H7 (cell line): ENCODE measurements around the gene ASPM. TPM values are rescaled to one million over a fixed set of nuclear protein-coding genes. Genes with fewer than 3 reads are reported as not detected.
"Not testable (repeated sequence)": the region's sequence is repeated elsewhere in the genome, so short reads cannot be mapped to it uniquely, and the experiment has no call there.

Experiments
- DNase-seq: peaks from one replicate; pipeline ENCODE4 v3.0.0; 2012
- H3K27me3 ChIP-seq: 2 replicates; pipeline ENCODE4 v1.6.0; 2011; ENCODE audit warnings: mild to moderate bottlenecking, low read length; ENCODE audit not compliant: control insufficient read depth, insufficient read depth
- H3K36me3 ChIP-seq: replicated peaks from 2 replicates; pipeline ENCODE4 v1.5.1; 2011; ENCODE audit warnings: low read length; ENCODE audit not compliant: control insufficient read depth, insufficient read depth
- H3K4me3 ChIP-seq: 2 replicates; pipeline ENCODE4 v1.5.1; 2011; ENCODE audit warnings: low read depth, mild to moderate bottlenecking, control low read depth, low read length, moderate library complexity; ENCODE audit not compliant: insufficient read depth
- total RNA-seq: library from RNA; depleted of rRNA; stranded (reverse); fragments of >200 nt; shearing (Covaris generic); gene quantifications from 2 replicates; pipeline ENCODE4 v1.2.3, GENCODE V29; 2014

ASPM gene
- total RNA-seq, 1 experiment from 2014 or later: 48.3 TPM

DNA sequence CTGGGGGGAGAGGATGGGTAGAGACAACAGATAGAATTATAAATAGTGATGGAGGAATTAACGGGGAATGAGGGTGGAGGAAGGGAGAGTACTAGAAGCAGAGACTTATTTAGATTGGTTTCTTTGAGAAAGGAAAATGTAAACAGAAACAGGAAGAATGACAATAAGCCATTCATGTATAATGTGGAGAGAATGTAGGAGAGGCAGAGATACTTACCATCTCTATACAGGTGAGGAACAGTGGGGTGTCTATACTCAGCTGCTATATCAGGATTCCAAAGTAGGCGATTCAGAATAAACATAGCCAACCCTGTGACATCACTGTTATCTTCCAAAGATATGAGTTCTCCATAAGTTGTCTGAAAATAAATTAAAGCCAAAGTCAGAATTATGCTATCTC is 16.8 kb downstream of the ASPM start:
- H3K4me3 ChIP-seq: no peak overlapping the region

DNA sequence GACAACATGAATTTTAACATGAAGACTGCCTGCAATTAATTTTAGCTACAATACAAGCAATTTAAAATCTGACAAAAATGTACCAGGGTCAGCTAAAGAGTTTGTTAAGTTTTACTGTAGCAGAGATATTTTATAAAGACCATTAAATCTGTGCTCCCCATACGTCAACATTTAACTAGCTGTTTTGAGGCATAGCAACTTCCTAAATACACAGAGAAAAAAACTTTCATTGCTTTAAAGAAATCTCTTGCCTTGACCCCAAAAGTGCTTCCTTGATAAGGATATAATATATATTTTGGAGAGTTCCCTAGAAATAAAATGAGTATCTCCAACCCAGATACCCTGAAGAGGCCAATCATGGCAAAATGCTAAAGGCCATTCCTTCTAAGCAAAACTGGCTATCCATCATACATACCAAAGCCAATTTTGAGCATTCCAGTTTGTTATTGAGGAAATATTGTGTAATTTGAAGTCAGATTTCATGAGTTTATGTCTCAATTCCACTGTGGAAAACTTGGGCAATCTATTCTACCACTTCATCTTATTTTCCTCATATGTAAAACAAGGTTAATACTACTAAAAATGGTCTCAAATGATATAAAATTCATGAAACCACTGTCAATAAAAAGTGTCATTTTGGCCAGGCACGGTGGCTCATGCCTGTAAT is 19.1 kb downstream of the ASPM start:
- Histone ChIP-seq H3K27me3 (no peaks in the 10 kb centered on the region), H3K36me3 (peaks cover 11% of the 10 kb centered on the region), H3K4me3 (no peak overlapping the region)
- no peak for DNase-seq

More for the DNA sequence above, 16.8 kb downstream of the ASPM start:
- Histone ChIP-seq H3K27me3 (no peaks in the 10 kb centered on the region), H3K36me3 (peaks cover 11% of the 10 kb centered on the region)
- DNase-seq: peak; percentile 13

DNA sequence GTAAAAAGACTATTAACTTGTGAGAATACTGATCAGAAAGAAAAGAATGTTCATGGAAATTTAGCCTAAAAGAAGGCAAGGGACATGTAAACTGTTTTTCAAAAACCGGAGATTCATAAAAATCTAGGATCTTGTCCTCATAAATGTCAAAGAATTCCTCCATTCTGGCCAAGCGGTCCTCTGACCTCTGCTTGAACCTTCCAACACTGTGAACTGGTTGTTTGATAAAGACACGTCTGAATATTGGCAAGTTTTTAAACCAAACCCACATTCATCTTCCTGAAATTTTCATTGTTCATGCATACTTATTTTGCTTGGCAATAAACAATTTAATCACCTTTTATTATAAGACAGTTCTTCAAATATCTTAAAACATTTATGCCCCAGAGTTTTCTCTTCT is 19.8 kb downstream of the ASPM start:
- no peak overlapping the region for H3K4me3 ChIP-seq
- no peak for DNase-seq
- H3K36me3 ChIP-seq: peaks cover 11% of the 10 kb centered on the region
- H3K27me3 ChIP-seq: no peaks in the 10 kb centered on the region

DNA sequence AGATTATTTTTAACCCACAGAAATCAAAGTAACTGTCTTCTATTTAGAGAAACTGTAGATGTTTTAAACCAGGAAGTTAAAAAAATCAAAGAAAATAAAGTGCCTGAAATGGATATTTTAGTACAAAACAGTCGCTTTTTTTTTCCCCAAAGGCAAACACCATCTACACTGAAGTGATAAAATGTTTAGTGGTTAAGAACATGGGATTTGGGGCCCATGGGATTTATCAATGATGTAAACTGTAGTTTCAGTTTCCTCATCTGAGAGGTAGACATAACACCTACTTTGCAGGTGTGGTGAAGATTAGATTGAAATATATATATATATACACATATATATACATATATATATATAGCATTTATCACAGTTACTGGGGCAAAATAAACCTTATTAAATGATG is 22.1 kb downstream of the ASPM start:
- Histone ChIP-seq H3K27me3 (no peaks in the 10 kb centered on the region), H3K4me3 (no peak overlapping the region), H3K36me3 (peaks cover 8% of the 10 kb centered on the region)
- no peak for DNase-seq

DNA sequence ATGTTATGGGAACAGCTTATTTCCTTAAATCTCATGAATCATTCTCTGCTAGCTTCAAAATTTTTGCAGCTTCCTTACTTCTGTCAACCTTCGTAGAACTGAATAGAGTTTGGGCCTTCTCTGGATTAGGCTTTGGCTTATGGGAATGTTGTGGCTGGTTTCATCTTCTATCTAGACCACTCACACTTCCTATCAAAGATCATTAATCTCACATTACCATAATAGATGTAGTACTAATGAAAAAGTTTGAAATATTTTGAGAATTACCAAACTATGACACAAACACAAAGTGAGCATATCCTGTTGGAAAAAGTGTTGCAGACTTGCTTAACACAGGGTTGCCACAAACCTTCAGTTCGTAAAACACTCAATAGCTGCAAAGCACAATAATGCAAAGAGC is 30.3 kb downstream of the ASPM start:
- no peak overlapping the region for H3K4me3 ChIP-seq
- peaks cover 7% of the 10 kb centered on the region for H3K36me3 ChIP-seq

DNA sequence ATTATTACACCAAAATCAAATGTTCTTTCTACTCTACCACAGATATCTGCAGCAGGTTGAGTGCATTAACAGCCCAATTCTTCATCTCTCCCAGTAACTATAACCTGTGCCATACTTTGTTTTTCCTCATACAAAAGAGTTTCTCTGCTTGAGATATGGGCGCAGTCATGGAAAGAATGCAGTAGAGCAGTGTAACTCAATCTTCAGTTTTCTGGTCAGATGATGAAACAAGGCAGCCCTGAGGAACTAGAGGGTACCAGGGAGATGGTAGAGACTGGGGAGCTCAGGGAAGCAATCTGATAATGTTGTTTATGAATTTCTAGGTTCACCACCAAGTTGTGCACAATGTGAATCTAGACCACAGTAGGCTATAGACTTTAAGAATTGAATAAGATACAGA is 39.6 kb downstream of the ASPM start:
- no peak for DNase-seq
- H3K36me3 ChIP-seq: peaks cover 3% of the 10 kb centered on the region; the same call in 1 of the 2 replicates
- no peak overlapping the region for H3K4me3 ChIP-seq
- H3K27me3 ChIP-seq: no peaks in the 10 kb centered on the region

More for the DNA sequence above, 30.3 kb downstream of the ASPM start:
- no peak for DNase-seq
- no peaks in the 10 kb centered on the region for H3K27me3 ChIP-seq

DNA sequence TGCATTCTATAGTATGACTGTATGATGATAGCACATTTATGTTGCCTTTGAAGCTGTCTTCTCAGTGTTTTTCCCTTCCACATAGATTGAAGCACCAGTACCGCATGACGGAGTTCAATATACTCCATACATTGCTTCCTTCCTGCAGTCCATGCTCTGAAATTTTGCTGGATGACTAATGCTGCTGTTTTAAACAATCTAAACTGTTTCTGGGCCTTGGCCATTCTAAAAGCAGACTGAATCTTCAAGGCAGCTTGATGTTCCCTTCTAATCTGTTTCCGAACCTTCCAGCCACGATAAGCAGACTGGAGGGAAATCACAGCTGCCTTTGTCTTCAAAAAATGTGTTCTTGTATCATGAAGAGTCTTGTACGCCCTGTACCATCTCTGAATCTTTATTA is 43.2 kb downstream of the ASPM start:
- DNase-seq: no peak

DNA sequence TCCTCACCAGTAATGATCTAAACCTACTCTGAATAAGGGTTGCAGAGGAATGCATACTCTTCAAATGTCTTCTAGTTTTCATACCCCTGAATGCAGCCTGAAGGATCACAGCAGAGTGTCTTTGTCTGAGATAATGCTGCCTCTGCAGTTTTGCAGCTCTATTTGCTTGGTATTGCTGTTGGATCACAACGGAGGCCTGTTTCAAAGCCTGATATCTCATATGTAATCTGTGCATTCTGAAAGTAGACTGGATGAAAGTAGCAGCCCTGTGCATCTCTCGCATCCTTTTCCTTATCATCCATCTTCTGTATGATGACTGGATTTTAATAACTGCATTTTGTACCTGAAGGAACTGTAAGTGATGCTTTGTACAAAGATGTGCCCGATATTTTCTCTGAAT is 44.5 kb downstream of the ASPM start:
- no peak for DNase-seq
- H3K4me3 ChIP-seq: no peak overlapping the region
- no peaks in the 10 kb centered on the region for H3K27me3 ChIP-seq
- H3K36me3 ChIP-seq: peaks cover 3% of the 10 kb centered on the region; the same call in 1 of the 2 replicates

More for the DNA sequence above, 43.2 kb downstream of the ASPM start:
- Histone ChIP-seq H3K36me3 (peaks cover 3% of the 10 kb centered on the region; the same call in 1 of the 2 replicates), H3K27me3 (no peaks in the 10 kb centered on the region), H3K4me3 (no peak overlapping the region)

DNA sequence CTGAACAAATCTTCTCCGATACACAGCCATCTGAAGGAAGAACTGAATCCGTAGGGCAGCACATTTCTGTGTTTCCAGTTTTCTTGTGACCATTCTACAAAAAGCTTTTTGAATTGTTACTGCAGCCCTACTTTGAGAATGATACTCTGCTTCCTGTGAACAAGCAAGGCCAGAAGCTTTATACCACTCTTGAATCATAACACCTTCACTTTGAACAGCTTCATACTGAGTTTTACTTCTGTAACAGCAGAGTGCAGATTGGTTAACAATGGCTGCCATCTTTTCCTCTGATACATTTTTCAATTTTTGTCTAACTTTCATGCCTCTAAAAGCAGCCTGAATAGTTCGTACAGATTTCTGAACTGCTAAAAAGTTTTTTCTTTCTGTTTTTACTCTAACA is 45.8 kb downstream of the ASPM start:
- Histone ChIP-seq H3K27me3 (no peaks in the 10 kb centered on the region), H3K4me3 (no peak overlapping the region), H3K36me3 (peaks cover 3% of the 10 kb centered on the region; the same call in 1 of the 2 replicates)
- DNase-seq: no peak

DNA sequence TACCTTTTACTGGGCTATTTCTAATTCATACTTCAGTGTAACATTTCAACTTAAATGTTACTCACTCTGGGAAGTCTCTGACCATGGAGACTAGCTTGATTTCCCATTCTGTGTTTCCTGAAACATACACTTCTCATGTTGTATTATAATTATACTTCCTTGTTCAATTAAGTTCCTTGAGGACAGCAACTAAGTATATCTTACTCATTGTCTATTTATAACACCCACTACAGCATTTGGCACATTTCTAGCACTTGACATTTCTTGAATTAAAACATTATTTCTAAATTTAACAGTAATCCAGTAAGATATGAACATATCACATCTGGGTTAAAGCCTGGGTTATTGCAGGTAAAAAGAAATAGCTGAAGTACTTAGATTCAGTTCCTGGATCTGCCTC is 47.0 kb downstream of the ASPM start:
- Histone ChIP-seq H3K36me3 (peaks cover 3% of the 10 kb centered on the region; the same call in 1 of the 2 replicates), H3K27me3 (no peaks in the 10 kb centered on the region), H3K4me3 (no peak overlapping the region)
- DNase-seq: no peak

DNA sequence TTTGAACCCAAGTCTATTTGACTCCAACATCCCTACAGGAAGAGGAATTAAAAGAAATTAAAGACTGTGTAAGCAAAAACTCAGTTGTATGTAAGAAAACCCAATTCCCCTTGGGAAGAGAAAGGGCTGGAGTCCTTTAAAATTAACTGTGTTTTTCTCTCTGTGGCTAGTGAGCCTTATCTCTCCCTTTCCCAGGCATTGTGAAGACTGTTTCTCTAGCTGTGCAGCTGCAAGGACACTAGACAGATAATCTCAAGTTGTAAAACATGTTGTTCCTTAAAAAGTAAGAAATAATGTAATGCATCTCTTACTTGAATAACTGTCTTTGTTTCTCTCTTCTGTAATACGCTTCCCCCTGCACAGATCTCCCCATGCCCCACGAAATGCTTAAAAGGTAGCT is 49.5 kb downstream of the ASPM start:
- not testable (repeated sequence) for DNase-seq, H3K27me3 ChIP-seq, H3K36me3 ChIP-seq, H3K4me3 ChIP-seq

DNA sequence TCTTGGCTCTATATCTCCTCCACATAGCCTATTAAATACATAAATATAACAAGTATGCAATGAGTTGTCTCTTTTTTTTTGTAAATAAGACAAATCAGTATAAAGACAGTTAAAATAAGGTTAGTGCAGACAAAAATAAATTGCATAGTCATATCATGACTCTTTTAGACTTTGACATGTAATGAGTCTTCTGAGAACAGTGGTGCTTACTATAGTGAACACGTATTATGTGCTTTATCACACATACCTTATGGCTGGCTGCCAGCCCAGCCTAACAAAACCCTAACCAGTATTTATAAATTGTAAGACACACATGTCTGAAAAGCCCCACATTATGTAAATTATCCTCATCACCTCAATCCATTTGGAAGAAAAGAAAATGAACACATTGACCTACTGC is 50.3 kb downstream of the ASPM start:
- DNase-seq: no peak
- Histone ChIP-seq H3K36me3 (peaks cover 6% of the 10 kb centered on the region), H3K27me3 (no peaks in the 10 kb centered on the region), H3K4me3 (no peak overlapping the region)

DNA sequence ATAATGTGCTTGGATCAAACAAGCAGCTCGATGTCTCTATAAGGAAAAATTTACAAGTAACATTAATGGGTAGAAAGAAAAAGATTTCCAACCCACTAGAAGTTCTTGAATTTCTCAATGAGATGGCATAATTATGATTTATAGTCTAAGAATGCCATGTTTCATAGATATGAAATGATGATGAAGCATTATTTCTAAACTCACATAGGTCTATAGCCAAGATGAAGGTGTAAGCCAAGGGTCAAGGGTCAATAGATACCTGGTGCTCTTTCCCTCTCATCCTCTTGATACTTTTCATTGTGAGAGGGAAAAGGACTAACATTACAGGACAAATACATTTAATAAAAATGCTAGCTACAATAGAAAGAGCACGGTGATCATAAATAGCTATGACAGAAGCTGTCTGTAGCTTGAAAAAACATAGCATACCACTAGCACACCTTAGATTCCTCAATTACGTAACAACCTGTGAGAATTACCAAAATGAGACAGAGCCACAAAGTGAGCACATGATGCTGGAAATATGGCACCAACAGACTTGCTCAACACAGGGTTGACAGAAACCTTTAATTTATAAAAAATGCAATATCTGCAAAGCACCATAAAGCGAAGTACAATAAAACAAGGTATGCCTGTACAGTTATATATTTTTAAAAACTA is 53.1 kb downstream of the ASPM start:
- no peak for DNase-seq
- no peak overlapping the region for H3K4me3 ChIP-seq
- H3K27me3 ChIP-seq: no peaks in the 10 kb centered on the region
- peaks cover 11% of the 10 kb centered on the region for H3K36me3 ChIP-seq

DNA sequence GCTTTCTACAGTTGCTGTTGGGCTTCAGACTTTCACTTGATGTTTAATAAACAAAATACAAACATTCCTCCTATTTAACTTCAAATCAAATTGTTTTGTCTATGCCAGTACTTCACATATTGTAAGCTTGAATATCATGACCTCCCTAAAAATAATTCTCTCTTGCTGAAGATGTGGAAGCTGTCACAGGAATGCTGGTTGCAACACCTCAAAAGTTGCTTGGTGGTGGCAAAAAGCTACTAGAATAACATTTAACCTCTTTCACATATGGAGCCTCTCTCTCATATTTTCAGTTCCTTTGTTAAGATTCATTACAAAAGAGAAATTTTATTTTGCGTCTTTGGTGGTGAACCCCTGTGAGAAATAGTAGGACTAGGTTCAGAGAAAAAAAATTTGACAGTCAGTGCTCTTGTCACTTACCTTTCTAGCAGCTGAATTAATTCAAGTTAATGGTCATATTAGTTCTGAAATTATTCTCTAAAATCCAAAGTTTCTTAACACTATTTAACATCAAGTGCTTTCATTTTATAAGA is 53.9 kb downstream of the ASPM start:
- Histone ChIP-seq H3K36me3 (peaks cover 13% of the 10 kb centered on the region), H3K4me3 (no peak overlapping the region), H3K27me3 (no peaks in the 10 kb centered on the region)
- no peak for DNase-seq

DNA sequence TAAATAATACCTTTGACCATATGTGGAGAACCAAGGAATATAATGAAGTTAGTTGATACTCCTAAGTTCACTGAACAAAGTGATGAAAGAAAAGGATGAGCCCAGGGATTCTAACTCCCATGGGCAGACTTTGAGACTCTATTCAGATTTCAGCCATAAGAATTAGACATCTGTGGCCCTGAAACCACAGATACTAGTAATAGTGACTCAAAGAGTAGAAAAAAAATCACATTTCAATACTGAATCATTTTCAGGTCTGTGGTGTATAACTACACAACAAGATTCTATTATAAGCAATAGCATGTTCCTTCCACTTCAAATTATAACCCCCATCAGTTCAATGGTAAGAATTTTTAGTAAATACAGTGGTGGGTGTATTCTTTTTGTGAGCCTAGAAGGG is 63.0 kb downstream of the ASPM start:
- Histone ChIP-seq H3K27me3 (no peaks in the 10 kb centered on the region), H3K36me3 (peaks cover 24% of the 10 kb centered on the region), H3K4me3 (no peak overlapping the region)
- DNase-seq: no peak
